Stomach (tissue), 9 donors: ENCODE data around the gene THSD4. TPM values are rescaled to one million over a fixed set of nuclear protein-coding genes. Genes with fewer than 3 reads are reported as not detected.
A peak's percentile ranks its signal among the peaks of the same experiment; 100 is the strongest.
"Not testable (repeated sequence)": the region's sequence is repeated elsewhere in the genome, so short reads cannot be mapped to it uniquely, and the experiment has no call there.

ENCODE experiments used
- DNase-seq, 2 donors: peaks; one replicate each; pipeline versions ENCODE4 v3.0.0 to v3.0.0-alpha.2; 2013 to 2019
- H3K27ac ChIP-seq, 5 donors: fragments of 200-600 bp in 4 of 5; sonication (generic) in 4 of 5; one replicate each; pipeline ENCODE4 v1.5.1; 2013 to 2019; ENCODE audit warnings: mild to moderate bottlenecking in 1 of 5, moderate library complexity in 1 of 5
- H3K27me3 ChIP-seq, 3 donors: fragments of 200-600 bp; sonication (generic); one replicate each; pipeline ENCODE4 v1.5.1; 2017 to 2019; ENCODE audit warnings: mixed run types in 1 of 3
- H3K36me3 ChIP-seq, 4 donors: fragments of 200-600 bp; sonication (generic); 1 replicate in 3 of 4; 2 replicates in 1 of 4; pipeline ENCODE4 v1.5.1; 2016 to 2019
- H3K4me1 ChIP-seq, 4 donors: fragments of 200-600 bp; sonication (generic); one replicate each; pipeline ENCODE4 v1.5.1; 2016 to 2019
- H3K4me3 ChIP-seq, 4 donors: fragments of 200-600 bp; sonication (generic) in 3 of 4; one replicate each; pipeline ENCODE4 v1.5.1; 2016 to 2019; ENCODE audit warnings: mild to moderate bottlenecking in 1 of 4
- H3K9me3 ChIP-seq, 4 donors: fragments of 200-600 bp; sonication (generic); one replicate each; pipeline ENCODE4 v1.5.1; 2016 to 2019
- EP300 ChIP-seq: sonication (generic); formaldehyde crosslinking; IDR thresholded peaks from one replicate; pipeline ENCODE4 v1.6.1; 2017; ENCODE audit warnings: antibody characterized with exemption
- POLR2A ChIP-seq, 4 donors: fragments of 450-650 bp; IDR thresholded peaks; one replicate each; pipeline ENCODE4 v1.6.1; 2016; ENCODE audit warnings: antibody characterized with exemption in 4 of 4, control low read depth in 2 of 4, mild to moderate bottlenecking in 1 of 4, moderate library complexity in 1 of 4
- POLR2AphosphoS5 ChIP-seq, 3 donors: sonication (generic); formaldehyde crosslinking; IDR thresholded peaks; one replicate each; pipeline ENCODE4 v1.6.1; 2016; ENCODE audit warnings: antibody characterized with exemption in 3 of 3
- WGBS, 5 donors: extraction: QIAGEN DNeasy Blood & Tissue Kit in 3 of 5; methylation state at CpG; one replicate each; pipeline versions ENCODE4 v1.1.5 to v1.1.7; 2013 to 2018; 5-methylcytosine and 5-hydroxymethylcytosine counted together
- intact Hi-C: fragments of 100-400 bp; cut with DNase I; formaldehyde crosslinking; loops from one replicate; pipeline ENCODE4 v1.15.1; 2023; ENCODE audit warnings: low total_unique reads
- polyA plus RNA-seq, 3 donors: library from polyadenylated mRNA; stranded (reverse); fragments of 200-250 nt; gene quantifications; one replicate each; pipeline ENCODE4 v1.2.3, GENCODE V29; 2013
- total RNA-seq, 5 donors: library from RNA; depleted of rRNA; stranded (reverse); fragments of >200 nt; gene quantifications; one replicate each; pipeline versions ENCODE4 v1.1.0 to v1.2.3, GENCODE V29; 2014 to 2016
- TF ChIP-seq, protein P1 (sequence below), 7 experiments: fragments of 450-650 bp in 4 of 7; fragments of 200-600 bp in 3 of 7; sonication (generic) in 3 of 7; IDR thresholded peaks; one replicate each; pipeline ENCODE4 v1.5.1; 2016 to 2019; ENCODE audit warnings: antibody characterized with exemption in 7 of 7, control low read depth in 2 of 7, mild to moderate bottlenecking in 1 of 7
- donor health status: healthy with polysubstance abuse.
- donor health status: Bipolar disorder and iron deficiency.
- donor health status: healthy.

THSD4 gene
- total and polyA plus RNA-seq, 8 donors = 1.8 to 79.4 (median 22.0) TPM

- intact Hi-C loops = loop anchor here (10.0 kb wide), 1 partner anchor 48 kb away; no protein-coding TSS in a partner anchor
Observed at GRCh38 chr15:71312731-71313460, 197.6 kb downstream of the THSD4 start.

GRCh38 chr15:71313806-71314205 lies 198.5 kb downstream of the THSD4 start:
- Histone ChIP-seq H3K4me3 (no peak overlapping the region), H3K27ac (no peak overlapping the region), H3K36me3 (no peaks in the 10 kb centered on the region), H3K27me3 (no peaks in the 10 kb centered on the region), H3K4me1 (no peaks in the 10 kb centered on the region), H3K9me3 (no peaks in the 10 kb centered on the region)
- 60 to 79% (median 72%) methylated on average over 3 of the region's 3 CpGs for WGBS, 5 donors
- DNase-seq = no peak
- TF ChIP-seq, protein P1, sequence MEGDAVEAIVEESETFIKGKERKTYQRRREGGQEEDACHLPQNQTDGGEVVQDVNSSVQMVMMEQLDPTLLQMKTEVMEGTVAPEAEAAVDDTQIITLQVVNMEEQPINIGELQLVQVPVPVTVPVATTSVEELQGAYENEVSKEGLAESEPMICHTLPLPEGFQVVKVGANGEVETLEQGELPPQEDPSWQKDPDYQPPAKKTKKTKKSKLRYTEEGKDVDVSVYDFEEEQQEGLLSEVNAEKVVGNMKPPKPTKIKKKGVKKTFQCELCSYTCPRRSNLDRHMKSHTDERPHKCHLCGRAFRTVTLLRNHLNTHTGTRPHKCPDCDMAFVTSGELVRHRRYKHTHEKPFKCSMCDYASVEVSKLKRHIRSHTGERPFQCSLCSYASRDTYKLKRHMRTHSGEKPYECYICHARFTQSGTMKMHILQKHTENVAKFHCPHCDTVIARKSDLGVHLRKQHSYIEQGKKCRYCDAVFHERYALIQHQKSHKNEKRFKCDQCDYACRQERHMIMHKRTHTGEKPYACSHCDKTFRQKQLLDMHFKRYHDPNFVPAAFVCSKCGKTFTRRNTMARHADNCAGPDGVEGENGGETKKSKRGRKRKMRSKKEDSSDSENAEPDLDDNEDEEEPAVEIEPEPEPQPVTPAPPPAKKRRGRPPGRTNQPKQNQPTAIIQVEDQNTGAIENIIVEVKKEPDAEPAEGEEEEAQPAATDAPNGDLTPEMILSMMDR (IDR thresholded peaks at IDR 0.05) = no peak
- TF ChIP-seq POLR2A (IDR thresholded peaks at IDR 0.05) (no peak), EP300 (no peak), POLR2AphosphoS5 (IDR thresholded peaks at IDR 0.05) (no peak)
- intact Hi-C loops = loop anchor here (10.0 kb wide), 1 partner anchor 49 kb away; no protein-coding TSS in a partner anchor

More at GRCh38 chr15:71312731-71313460, 197.6 kb downstream of the THSD4 start:
- Histone ChIP-seq H3K4me3 (no peak overlapping the region), H3K4me1 (no peaks in the 10 kb centered on the region), H3K36me3 (no peaks in the 10 kb centered on the region), H3K9me3 (no peaks in the 10 kb centered on the region), H3K27me3 (no peaks in the 10 kb centered on the region), H3K27ac (no peak overlapping the region)
- 69 to 86% (median 72%) methylated on average over 6 of the region's 6 CpGs for whole genome bisulfite sequencing, 5 donors
- DNase-seq = no peak
- TF ChIP-seq POLR2AphosphoS5 (IDR thresholded peaks at IDR 0.05) (no peak), EP300 (no peak), POLR2A (IDR thresholded peaks at IDR 0.05) (no peak)

DNA sequence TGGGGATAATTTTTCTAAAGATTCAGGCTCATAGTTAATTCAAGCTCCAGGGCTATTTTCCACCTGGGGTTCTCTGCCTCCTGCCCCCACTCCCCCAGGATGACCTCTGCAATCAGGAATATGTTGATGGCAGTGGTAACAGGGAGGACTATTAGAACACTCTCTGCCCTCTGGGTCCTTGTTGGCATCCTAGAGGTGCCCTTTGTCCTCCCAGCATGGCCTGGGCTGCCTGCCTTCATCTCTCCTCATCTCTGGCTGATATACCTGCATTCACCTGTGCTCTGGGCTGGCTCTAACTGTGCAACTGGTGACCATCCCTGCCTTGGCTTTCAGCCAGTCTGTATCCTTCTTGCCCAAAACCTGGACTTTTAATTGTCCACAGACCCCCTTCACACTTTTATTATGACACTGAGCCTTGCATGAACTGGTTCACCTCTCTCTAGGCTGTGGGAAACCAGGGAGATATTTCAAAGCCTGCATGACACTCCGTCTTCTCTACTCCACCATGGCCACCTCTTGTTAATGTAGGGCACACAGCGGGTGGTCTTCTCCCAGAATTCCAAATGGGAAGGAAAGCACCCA lies 199.8 kb downstream of the THSD4 start:
- WGBS, 5 donors = 88 to 98% (median 92%) methylated on average over 2 of the region's 2 CpGs
- Histone ChIP-seq H3K4me3 (no peak overlapping the region), H3K4me1 (no peaks in the 10 kb centered on the region), H3K9me3 (no peaks in the 10 kb centered on the region), H3K27ac (no peak overlapping the region), H3K36me3 (no peaks in the 10 kb centered on the region), H3K27me3 (no peaks in the 10 kb centered on the region)
- no peak for DNase-seq
- intact Hi-C loops = loop anchor here (10.0 kb wide), 1 partner anchor 50 kb away; no protein-coding TSS in a partner anchor
- TF ChIP-seq POLR2AphosphoS5 (IDR thresholded peaks at IDR 0.05) = no peak
- no peak for TF ChIP-seq EP300
- TF ChIP-seq, protein P1 (IDR thresholded peaks at IDR 0.05) = no peak
- TF ChIP-seq POLR2A (IDR thresholded peaks at IDR 0.05) = no peak

GRCh38 chr15:71316911-71317310 lies 201.6 kb downstream of the THSD4 start:
- Histone ChIP-seq H3K27me3 (no peaks in the 10 kb centered on the region), H3K9me3 (no peaks in the 10 kb centered on the region), H3K4me1 (no peaks in the 10 kb centered on the region), H3K36me3 (no peaks in the 10 kb centered on the region), H3K27ac (peak overlapping the region in 3 of 5 donors; percentile 19 to 23 (median 20)), H3K4me3 (no peak overlapping the region)
- TF ChIP-seq, protein P1 (IDR thresholded peaks at IDR 0.05) = no peak
- TF ChIP-seq POLR2AphosphoS5 (IDR thresholded peaks at IDR 0.05) (no peak), POLR2A (IDR thresholded peaks at IDR 0.05) (no peak), EP300 (no peak)
- no peak for DNase-seq
- intact Hi-C loops = loop anchor here (10.0 kb wide), 1 partner anchor 52 kb away; no protein-coding TSS in a partner anchor
- 52 to 79% (median 67%) methylated on average over 1 of the region's 1 CpG for WGBS, 5 donors

DNA sequence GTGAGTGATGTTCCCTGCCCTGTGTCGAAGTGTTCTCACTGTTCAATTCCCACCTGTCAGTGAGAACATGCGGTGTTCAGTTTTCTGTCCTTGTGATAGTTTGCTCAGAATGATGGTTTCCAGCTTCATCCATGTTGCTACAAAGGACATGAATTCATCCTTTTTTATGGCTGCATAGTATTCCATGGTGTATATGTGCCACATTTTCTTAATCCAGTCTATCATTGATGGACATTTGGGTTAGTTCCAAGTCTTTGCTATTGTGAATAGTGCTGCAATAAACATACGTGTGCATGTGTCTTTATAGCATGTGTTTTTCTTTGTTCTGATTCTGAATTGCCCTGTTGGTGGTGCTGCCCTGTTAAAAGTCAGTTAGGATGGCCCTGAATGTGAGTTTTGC lies 204.2 kb downstream of the THSD4 start:
- H3K27ac ChIP-seq, DNase-seq, H3K36me3 ChIP-seq, H3K27me3 ChIP-seq, H3K4me3 ChIP-seq, H3K4me1 ChIP-seq, H3K9me3 ChIP-seq: not testable (repeated sequence)
- WGBS, 5 donors = 94 to 100% (median 97%) methylated on average over 3 of the region's 3 CpGs
- intact Hi-C loops = loop anchor here (10.0 kb wide), 1 partner anchor 55 kb away; no protein-coding TSS in a partner anchor
